Parathyroid adenoma (tissue), 2 donors: ENCODE results near the gene HDAC4.

Experiments
- H2AFZ ChIP-seq: fragments of 300-600 bp; sonication (generic); one replicate; pipeline ENCODE4 v1.7.0; 2017; ENCODE audit warnings: antibody characterized with exemption, mild to moderate bottlenecking
- H3K27ac ChIP-seq: fragments of 300-600 bp; sonication (generic); one replicate; pipeline ENCODE4 v1.7.0; 2017
- H3K27me3 ChIP-seq: fragments of 300-600 bp; sonication (generic); one replicate; pipeline ENCODE4 v1.7.0; 2017; ENCODE audit warnings: low read length; ENCODE audit not compliant: control insufficient read depth, insufficient read depth
- H3K36me3 ChIP-seq: fragments of 300-600 bp; sonication (generic); one replicate; pipeline ENCODE4 v1.7.0; 2017; ENCODE audit warnings: low read length; ENCODE audit not compliant: control insufficient read depth, insufficient read depth
- H3K4me1 ChIP-seq: fragments of 300-600 bp; sonication (generic); one replicate; pipeline ENCODE4 v1.7.0; 2017; ENCODE audit warnings: control low read depth
- H3K4me2 ChIP-seq: fragments of 300-600 bp; sonication (generic); one replicate; pipeline ENCODE4 v1.7.0; 2017; ENCODE audit warnings: low read length
- H3K4me3 ChIP-seq: fragments of 300-600 bp; sonication (generic); one replicate; pipeline ENCODE4 v1.7.0; 2017; ENCODE audit warnings: low read depth, low read length
- H3K79me2 ChIP-seq: fragments of 300-600 bp; sonication (generic); one replicate; pipeline ENCODE4 v1.7.0; 2017; ENCODE audit warnings: control low read depth
- H3K9ac ChIP-seq: fragments of 300-600 bp; sonication (generic); one replicate; pipeline ENCODE4 v1.7.0; 2017; ENCODE audit warnings: mild to moderate bottlenecking
- H3K9me3 ChIP-seq: fragments of 300-600 bp; sonication (generic); one replicate; pipeline ENCODE4 v1.7.0; 2017; ENCODE audit warnings: low read length; ENCODE audit not compliant: control insufficient read depth
- TF ChIP-seq, protein P1 (sequence below): fragments of 300-600 bp; sonication (generic); IDR thresholded peaks from one replicate; pipeline ENCODE4 v1.7.0; 2017; ENCODE audit warnings: antibody characterized with exemption, mild to moderate bottlenecking
- donor health status: primary hyperparathyroidism.

The HDAC4 gene

GRCh38 chr2:239147376-239147775 lies 253.4 kb downstream of the HDAC4 start:
- Histone ChIP-seq H3K27ac (no peak overlapping the region), H3K4me3 (no peak overlapping the region), H3K36me3 (no peaks in the 10 kb centered on the region), H3K9me3 (no peaks in the 10 kb centered on the region), H3K27me3 (no peaks in the 10 kb centered on the region), H3K4me2 (no peak overlapping the region), H3K4me1 (no peaks in the 10 kb centered on the region), H2AFZ (no peak overlapping the region), H3K79me2 (no peaks in the 10 kb centered on the region), H3K9ac (no peak overlapping the region)
- TF ChIP-seq, protein P1, sequence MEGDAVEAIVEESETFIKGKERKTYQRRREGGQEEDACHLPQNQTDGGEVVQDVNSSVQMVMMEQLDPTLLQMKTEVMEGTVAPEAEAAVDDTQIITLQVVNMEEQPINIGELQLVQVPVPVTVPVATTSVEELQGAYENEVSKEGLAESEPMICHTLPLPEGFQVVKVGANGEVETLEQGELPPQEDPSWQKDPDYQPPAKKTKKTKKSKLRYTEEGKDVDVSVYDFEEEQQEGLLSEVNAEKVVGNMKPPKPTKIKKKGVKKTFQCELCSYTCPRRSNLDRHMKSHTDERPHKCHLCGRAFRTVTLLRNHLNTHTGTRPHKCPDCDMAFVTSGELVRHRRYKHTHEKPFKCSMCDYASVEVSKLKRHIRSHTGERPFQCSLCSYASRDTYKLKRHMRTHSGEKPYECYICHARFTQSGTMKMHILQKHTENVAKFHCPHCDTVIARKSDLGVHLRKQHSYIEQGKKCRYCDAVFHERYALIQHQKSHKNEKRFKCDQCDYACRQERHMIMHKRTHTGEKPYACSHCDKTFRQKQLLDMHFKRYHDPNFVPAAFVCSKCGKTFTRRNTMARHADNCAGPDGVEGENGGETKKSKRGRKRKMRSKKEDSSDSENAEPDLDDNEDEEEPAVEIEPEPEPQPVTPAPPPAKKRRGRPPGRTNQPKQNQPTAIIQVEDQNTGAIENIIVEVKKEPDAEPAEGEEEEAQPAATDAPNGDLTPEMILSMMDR: no peak

- Histone ChIP-seq H3K9me3 (no peaks in the 10 kb centered on the region), H3K9ac (no peak overlapping the region), H3K4me2 (no peak overlapping the region), H3K36me3 (no peaks in the 10 kb centered on the region), H3K27me3 (no peaks in the 10 kb centered on the region), H3K4me3 (no peak overlapping the region), H2AFZ (no peak overlapping the region), H3K27ac (no peak overlapping the region), H3K79me2 (no peaks in the 10 kb centered on the region), H3K4me1 (no peaks in the 10 kb centered on the region)
- TF ChIP-seq, protein P1: no peak
Observed at GRCh38 chr2:239146741-239147181, 254.1 kb downstream of the HDAC4 start.

DNA sequence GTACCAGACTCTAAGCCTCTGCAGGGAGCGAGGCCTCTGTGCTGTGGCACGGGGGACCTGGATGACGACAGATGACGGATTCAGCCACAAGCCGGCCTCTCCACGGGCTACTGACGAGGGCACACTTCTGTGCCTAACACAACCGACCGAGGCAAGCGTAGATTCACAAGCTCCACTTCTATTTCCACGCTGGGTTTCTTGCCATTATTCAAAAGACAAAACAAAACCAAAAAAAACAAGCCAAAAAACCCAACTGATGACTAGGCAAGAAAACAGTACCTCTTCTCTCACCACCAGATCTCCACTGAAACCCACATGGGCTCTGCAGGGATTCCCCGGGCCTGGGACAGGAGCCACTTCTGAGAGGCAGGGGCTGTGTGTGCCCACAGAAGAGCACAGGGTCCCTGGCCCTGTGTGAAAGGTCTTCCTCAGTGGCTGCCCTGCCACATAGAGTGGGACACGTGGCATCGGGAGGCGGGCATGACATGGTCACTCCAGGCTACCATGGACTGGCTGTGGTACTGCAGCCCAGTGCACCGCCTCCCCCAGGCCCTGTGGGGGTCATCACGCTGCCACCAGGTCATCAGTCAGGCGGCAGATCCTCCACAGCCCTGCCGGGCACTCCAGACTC lies 254.7 kb downstream of the HDAC4 start:
- Histone ChIP-seq H3K4me1 (no peaks in the 10 kb centered on the region), H3K9ac (no peak overlapping the region), H3K27me3 (no peaks in the 10 kb centered on the region), H3K4me2 (no peak overlapping the region), H2AFZ (no peak overlapping the region), H3K4me3 (no peak overlapping the region), H3K27ac (no peak overlapping the region), H3K79me2 (no peaks in the 10 kb centered on the region), H3K9me3 (no peaks in the 10 kb centered on the region), H3K36me3 (no peaks in the 10 kb centered on the region)
- TF ChIP-seq, protein P1: no peak

- TF ChIP-seq, protein P1: no peak
- no peak overlapping the region for H3K4me2 ChIP-seq
- no peaks in the 10 kb centered on the region for H3K79me2 ChIP-seq
- no peak overlapping the region for H2AFZ ChIP-seq
- H3K27me3 ChIP-seq: no peaks in the 10 kb centered on the region
- no peak overlapping the region for H3K27ac ChIP-seq
- no peak overlapping the region for H3K9ac ChIP-seq
- H3K9me3 ChIP-seq: no peaks in the 10 kb centered on the region
- no peak overlapping the region for H3K4me3 ChIP-seq
- H3K36me3 ChIP-seq: no peaks in the 10 kb centered on the region
- no peaks in the 10 kb centered on the region for H3K4me1 ChIP-seq
Observed at GRCh38 chr2:239145601-239146000, 255.2 kb downstream of the HDAC4 start.

DNA sequence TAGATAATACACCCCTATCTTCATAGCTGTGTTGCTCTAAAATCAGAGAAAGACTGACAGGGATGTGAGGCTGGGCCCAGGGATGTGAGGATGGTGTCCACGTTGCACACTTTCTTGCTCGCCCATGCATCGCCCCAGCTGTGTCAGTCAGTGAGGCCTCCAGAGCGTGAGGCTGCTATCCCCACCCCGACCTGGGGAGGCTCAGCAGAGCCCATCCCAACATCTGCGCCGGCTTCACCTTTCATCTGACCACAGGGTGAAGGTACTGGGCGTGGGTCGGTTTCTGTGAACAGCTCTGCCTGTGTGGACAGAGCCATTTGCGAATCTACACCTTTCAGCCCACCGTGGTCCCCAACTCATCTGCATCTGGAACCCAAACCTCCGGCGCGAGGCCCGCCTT lies 255.7 kb downstream of the HDAC4 start:
- TF ChIP-seq, protein P1: no peak
- no peaks in the 10 kb centered on the region for H3K9me3 ChIP-seq
- no peak overlapping the region for H3K4me2 ChIP-seq
- no peak overlapping the region for H3K27ac ChIP-seq
- H3K36me3 ChIP-seq: no peaks in the 10 kb centered on the region
- H3K27me3 ChIP-seq: no peaks in the 10 kb centered on the region
- H3K9ac ChIP-seq: no peak overlapping the region
- no peak overlapping the region for H3K4me3 ChIP-seq
- no peak overlapping the region for H2AFZ ChIP-seq
- no peaks in the 10 kb centered on the region for H3K4me1 ChIP-seq
- no peaks in the 10 kb centered on the region for H3K79me2 ChIP-seq
